SK-N-SH (cell line): Measurements from ENCODE around the gene SAMD4B. TPM values are rescaled to one million over a fixed set of nuclear protein-coding genes. Genes with fewer than 3 reads are reported as not detected.
A peak's percentile ranks its signal among the peaks of the same experiment; 100 is the strongest.

ENCODE experiments used
- CTCF ChIA-PET: fragments of 300-600, 350-600 bp; formaldehyde crosslinking; extraction: SDS; loops from one replicate; lab custom pipeline; 2021; lab: Yijun Ruan, JAX
- POLR2A ChIA-PET: fragments of 350-600 bp; sonication (Branson Sonifier 250); formaldehyde crosslinking; extraction: SDS; loops from one replicate; lab custom pipeline; 2020; ENCODE audit warnings: antibody characterized with exemption, inconsistent platforms; lab: Yijun Ruan, JAX
- DNase-seq: peaks from one replicate; pipeline ENCODE4 v3.0.0; 2012
- H2AFZ ChIP-seq: fragments of 200-600 bp; sonication (generic); 2 replicates; pipeline ENCODE4 v1.8.1; 2016; ENCODE audit warnings: antibody characterized with exemption, mild to moderate bottlenecking, low read depth
- H3F3A ChIP-seq: fragments of 200-600 bp; sonication (generic); replicated peaks from 2 replicates; pipeline ENCODE3; 2016; ENCODE audit warnings: antibody characterized with exemption, mild to moderate bottlenecking; ENCODE audit not compliant: insufficient read depth
- H3K27ac ChIP-seq, 2 experiments: fragments of 200-500 bp in 1 of 2; fragments of 200-600 bp in 1 of 2; sonication (Bioruptor generic) in 1 of 2; sonication (generic), shearing (Covaris generic) in 1 of 2; 2 replicates each; pipeline versions ENCODE4 v1.5.1 to v1.6.1; 2014 to 2016; ENCODE audit warnings: low read depth in 2 of 2, inconsistent platforms in 1 of 2, low read length in 1 of 2, mild to moderate bottlenecking in 1 of 2, mixed read lengths in 1 of 2
- H3K27me3 ChIP-seq: fragments of 200-600 bp; sonication (generic), shearing (Covaris generic); 2 replicates; pipeline ENCODE4 v1.6.1; 2016; ENCODE audit warnings: mixed run types; ENCODE audit not compliant: insufficient read depth
- H3K36me3 ChIP-seq, 2 experiments: fragments of 200-500 bp in 1 of 2; fragments of 200-600 bp in 1 of 2; sonication (Bioruptor generic) in 1 of 2; sonication (generic) in 1 of 2; replicated peaks in 1 of 2; 2 replicates each; pipeline versions ENCODE3 to v1.5.1; 2014 to 2016; ENCODE audit warnings: low read length in 1 of 2, mild to moderate bottlenecking in 1 of 2; ENCODE audit not compliant: insufficient read depth in 2 of 2, control insufficient read depth in 1 of 2
- H3K4me1 ChIP-seq, 2 experiments: fragments of 200-500 bp in 1 of 2; fragments of 200-600 bp in 1 of 2; sonication (Bioruptor generic) in 1 of 2; sonication (generic), shearing (Covaris generic) in 1 of 2; 2 replicates each; pipeline versions ENCODE4 v1.5.1 to v1.6.1; 2014 to 2016; ENCODE audit warnings: low read depth in 1 of 2, low read length in 1 of 2, mixed run types in 1 of 2; ENCODE audit not compliant: insufficient read depth in 2 of 2, control insufficient read depth in 1 of 2
- H3K4me2 ChIP-seq: fragments of 200-600 bp; sonication (generic), shearing (Covaris generic); 2 replicates; pipeline ENCODE4 v1.6.1; 2017; ENCODE audit warnings: mixed run types
- H3K4me3 ChIP-seq, 2 experiments: fragments of 200-500 bp in 1 of 2; fragments of 200-600 bp in 1 of 2; sonication (Bioruptor generic) in 1 of 2; sonication (generic), shearing (Covaris generic) in 1 of 2; 2 replicates each; pipeline versions ENCODE4 v1.5.1 to v1.8.1; 2014 to 2016; ENCODE audit warnings: low read depth in 2 of 2, inconsistent platforms in 1 of 2, low read length in 1 of 2, mild to moderate bottlenecking in 1 of 2, mixed read lengths in 1 of 2, moderate library complexity in 1 of 2
- H3K79me2 ChIP-seq: fragments of 200-600 bp; sonication (generic); 2 replicates; pipeline ENCODE4 v1.8.1; 2017; ENCODE audit warnings: mild to moderate bottlenecking; ENCODE audit not compliant: insufficient read depth
- H3K9ac ChIP-seq: fragments of 200-600 bp; sonication (generic); 2 replicates; pipeline ENCODE4 v1.6.1; 2017; ENCODE audit warnings: mixed run types
- H3K9me2 ChIP-seq: fragments of 200-600 bp; sonication (generic); 2 replicates; pipeline ENCODE4 v1.6.1; 2017; ENCODE audit warnings: mixed run types
- H3K9me3 ChIP-seq: fragments of 200-600 bp; sonication (generic); 2 replicates; pipeline ENCODE4 v1.6.1; 2017; ENCODE audit warnings: mixed run types, mild to moderate bottlenecking, moderate library complexity
- H4K20me1 ChIP-seq: fragments of 200-600 bp; sonication (generic); 2 replicates; pipeline ENCODE4 v1.6.1; 2017; ENCODE audit warnings: mild to moderate bottlenecking, mixed run types; ENCODE audit not compliant: insufficient read depth
- CHD2 ChIP-seq: fragments of 150-350 bp; IDR thresholded peaks from 2 replicates; pipeline ENCODE4 v1.6.1; 2018; ENCODE audit warnings: low read length; ENCODE audit not compliant: partially characterized antibody
- EZH2phosphoT487 ChIP-seq: fragments of 200-600 bp; sonication (generic); IDR thresholded peaks from 2 replicates; pipeline ENCODE4 v1.6.1; 2017; ENCODE audit warnings: low read depth, mixed run types, mild to moderate bottlenecking, antibody characterized with exemption, moderate library complexity, borderline replicate concordance
- FOXJ3 ChIP-seq: sonication (generic); formaldehyde crosslinking; IDR thresholded peaks from 2 replicates; pipeline ENCODE4 v1.5.1; 2020; ENCODE audit warnings: mild to moderate bottlenecking, missing genetic modification reagents
- FOXM1 ChIP-seq: IDR thresholded peaks from 2 replicates; pipeline ENCODE4 v1.4.0; 2012; ENCODE audit warnings: low read depth, mild to moderate bottlenecking
- GABPA ChIP-seq: IDR thresholded peaks from 2 replicates; pipeline ENCODE4 v1.4.0; 2012; ENCODE audit warnings: low read depth, mild to moderate bottlenecking
- GATA2 ChIP-seq: sonication (generic); formaldehyde crosslinking; IDR thresholded peaks from 2 replicates; pipeline ENCODE4 v1.5.0; 2020; ENCODE audit warnings: mild to moderate bottlenecking, missing genetic modification reagents
- IRF3 ChIP-seq: fragments of 150-350 bp; IDR thresholded peaks from 2 replicates; pipeline ENCODE4 v1.6.1; 2016; ENCODE audit warnings: mild to moderate bottlenecking, low read depth, low read length
- JUND ChIP-seq: IDR thresholded peaks from 2 replicates; pipeline ENCODE4 v1.4.0; 2012
- MEF2A ChIP-seq: IDR thresholded peaks from 2 replicates; pipeline ENCODE4 v1.4.0; 2012; ENCODE audit warnings: low read depth, borderline replicate concordance
- MXI1 ChIP-seq: IDR thresholded peaks from 2 replicates; pipeline ENCODE4 v1.6.1; 2012; ENCODE audit warnings: mild to moderate bottlenecking, low read depth, low read length, improper control_type of control experiment
- NFIC ChIP-seq: IDR thresholded peaks from 2 replicates; pipeline ENCODE4 v1.4.0; 2012; ENCODE audit warnings: borderline replicate concordance
- PBX3 ChIP-seq: IDR thresholded peaks from 2 replicates; pipeline ENCODE4; 2012
- RAD21 ChIP-seq: IDR thresholded peaks from 2 replicates; pipeline ENCODE4 v1.6.1; 2012; ENCODE audit warnings: mild to moderate bottlenecking, low read length
- RCOR1 ChIP-seq: fragments of 150-350 bp; IDR thresholded peaks from 2 replicates; pipeline ENCODE4 v1.6.1; 2017; ENCODE audit warnings: antibody characterized with exemption, low read length
- REST ChIP-seq: IDR thresholded peaks from 2 replicates; pipeline ENCODE4 v1.6.1; 2012; ENCODE audit warnings: mild to moderate bottlenecking, low read depth, low read length, moderate library complexity
- RXRA ChIP-seq: IDR thresholded peaks from 2 replicates; pipeline ENCODE4 v1.4.0; 2012; ENCODE audit warnings: low read depth, mild to moderate bottlenecking, borderline replicate concordance
- SIN3A ChIP-seq: IDR thresholded peaks from 2 replicates; pipeline ENCODE4 v1.6.1; 2012; ENCODE audit warnings: low read depth, mild to moderate bottlenecking, low read length, moderate library complexity, borderline replicate concordance
- TCF12 ChIP-seq: IDR thresholded peaks from 2 replicates; pipeline ENCODE4 v1.4.0; 2012
- TEAD4 ChIP-seq: IDR thresholded peaks from 2 replicates; pipeline ENCODE4 v1.4.0; 2012; ENCODE audit warnings: mild to moderate bottlenecking, borderline replicate concordance; ENCODE audit not compliant: insufficient read depth
- YY1 ChIP-seq: IDR thresholded peaks from 2 replicates; pipeline ENCODE4 v1.4.0; 2012; ENCODE audit warnings: low read depth, mild to moderate bottlenecking
- WGBS: methylation state at CpG from one replicate; pipeline ENCODE4 v1.1.6; 2017; ENCODE audit warnings: low lambda C conversion rate; 5-methylcytosine and 5-hydroxymethylcytosine counted together
- polyA plus RNA-seq, 3 experiments: library from polyadenylated mRNA; depleted of rRNA; stranded (reverse); fragments of >200 nt; gene quantifications; 2 replicates each; pipeline ENCODE4 v1.2.3, GENCODE V29; 2012

The SAMD4B gene
- polyA plus RNA-seq, 1 of the 3 experiments (the other 2 are of a cell fraction) = 83.0 TPM

GRCh38 chr19:39345956-39346355 is 3.7 kb downstream of the SAMD4B start (continued):
- TF ChIP-seq REST (no peak), GATA2 (no peak)

GRCh38 chr19:39347332-39348164 is 5.3 kb downstream of the SAMD4B start:
- H2AFZ ChIP-seq = no peak overlapping the region
- POLR2A ChIA-PET = no interaction called here
- H3K4me2 ChIP-seq = 0 out of 2 replicates have a peak overlapping the region, but pooled peaks have one; percentile 24
- peaks cover 95% of the 10 kb centered on the region for H3K79me2 ChIP-seq
- H3K9me3 ChIP-seq = no peaks in the 10 kb centered on the region
- H4K20me1 ChIP-seq = peaks cover 56% of the 10 kb centered on the region
- no peak for DNase-seq
- CTCF ChIA-PET = no interaction called here
- WGBS = 93% methylated on average over 4 of the region's 4 CpGs
- TF ChIP-seq REST = no peak
- TF ChIP-seq NFIC = no peak
- no peak for TF ChIP-seq RAD21
- TF ChIP-seq PBX3 = no peak
- no peak for TF ChIP-seq GABPA
- TF ChIP-seq RXRA = no peak
- no peak for TF ChIP-seq YY1
- no peak for TF ChIP-seq GATA2
- no peak for TF ChIP-seq JUND
- no peak for TF ChIP-seq FOXJ3 (CRISPR knock-in tag)
- TF ChIP-seq SIN3A = no peak
- TF ChIP-seq IRF3 = no peak
- no peak for TF ChIP-seq EZH2phosphoT487
- TF ChIP-seq TEAD4 = no peak
- no peak for TF ChIP-seq MXI1
- TF ChIP-seq MEF2A = no peak
- no peak for TF ChIP-seq TCF12
- no peak for TF ChIP-seq FOXM1
- TF ChIP-seq CHD2 = no peak
- no peak for TF ChIP-seq RCOR1
- H3K9ac ChIP-seq = no peak overlapping the region
- peaks cover 0 to 10% of the 10 kb centered on the region in 2 experiments; a peak in 3 of 4 replicates for H3K4me1 ChIP-seq
- H3K9me2 ChIP-seq = no peaks in the 10 kb centered on the region
- peak overlapping the region in 1 of 2 experiments; percentile 2; a peak in 1 of 4 replicates for H3K27ac ChIP-seq
- H3F3A ChIP-seq = peaks cover 4% of the 10 kb centered on the region
- H3K36me3 ChIP-seq = peaks cover 34 to 47% of the 10 kb centered on the region in 2 experiments
- no peaks in the 10 kb centered on the region for H3K27me3 ChIP-seq
- H3K4me3 ChIP-seq = no peak overlapping the region
